A673 (cell line): Measurements from ENCODE around the gene HSPG2. TPM values are rescaled to one million over a fixed set of nuclear protein-coding genes. Genes with fewer than 3 reads are reported as not detected.

ENCODE experiments used
- BruUV-seq: library from RNA; stranded (reverse); fragments of 400-500 nt; replicated peaks from 2 replicates; lab custom pipeline; 2021; lab: Mats Ljungman, UMichigan
- CTCF ChIA-PET: fragments of 300-600 bp; sonication (Branson Sonifier 250); formaldehyde crosslinking; loops from one replicate; lab custom pipeline; 2022; ENCODE audit warnings: antibody characterized with exemption; lab: Charles Lee
- POLR2A ChIA-PET: fragments of 300-600 bp; sonication (Branson Sonifier 250); formaldehyde crosslinking; loops from one replicate; lab custom pipeline; 2022; ENCODE audit warnings: antibody characterized with exemption; ENCODE audit not compliant: low non-redundant PET; lab: Charles Lee
- DNase-seq: peaks from one replicate; pipeline ENCODE4 v3.0.0-alpha.2; 2015; ENCODE audit warnings: low spot score
- H3K27ac ChIP-seq: fragments of 200-600 bp; sonication (generic); 2 replicates; pipeline ENCODE4 v1.5.1; 2016; ENCODE audit warnings: mixed run types, low read depth, mild to moderate bottlenecking, mixed read lengths, antibody characterized with exemption, low read length; ENCODE audit not compliant: poor library complexity, severe bottlenecking
- H3K27me3 ChIP-seq: fragments of 200-600 bp; sonication (generic); replicated peaks from 2 replicates; pipeline ENCODE4 v1.6.1; 2017; ENCODE audit warnings: mixed run types, low read depth, mild to moderate bottlenecking, mixed read lengths, antibody characterized with exemption, low read length; ENCODE audit not compliant: insufficient read depth, poor library complexity
- H3K36me3 ChIP-seq: fragments of 200-600 bp; sonication (generic); 2 replicates; pipeline ENCODE4 v1.6.1; 2016; ENCODE audit warnings: mixed run types, mild to moderate bottlenecking, mixed read lengths, antibody characterized with exemption, low read length; ENCODE audit not compliant: insufficient read depth, poor library complexity, severe bottlenecking
- H3K4me1 ChIP-seq: fragments of 200-600 bp; sonication (generic); 2 replicates; pipeline ENCODE4 v1.6.1; 2017; ENCODE audit warnings: mixed run types, mild to moderate bottlenecking, mixed read lengths, antibody characterized with exemption, low read length; ENCODE audit not compliant: insufficient read depth, poor library complexity, severe bottlenecking
- H3K4me3 ChIP-seq: fragments of 200-600 bp; sonication (generic); 2 replicates; pipeline ENCODE4 v1.5.1; 2016; ENCODE audit warnings: low read depth, mixed run types, mild to moderate bottlenecking, mixed read lengths, low read length; ENCODE audit not compliant: poor library complexity, severe bottlenecking
- H3K9me3 ChIP-seq: fragments of 200-600 bp; sonication (generic); 2 replicates; pipeline ENCODE4 v1.6.1; 2016; ENCODE audit warnings: mixed run types, low read depth, mild to moderate bottlenecking, mixed read lengths, antibody characterized with exemption, low read length; ENCODE audit not compliant: poor library complexity, severe bottlenecking
- EZH2 ChIP-seq: fragments of 200-600 bp; sonication (generic); IDR thresholded peaks from 2 replicates; pipeline ENCODE4 v1.6.1; 2017; ENCODE audit warnings: borderline replicate concordance, low read depth, mild to moderate bottlenecking, mixed read lengths, antibody characterized with exemption, low read length; ENCODE audit not compliant: poor library complexity, severe bottlenecking
- intact Hi-C: fragments of 100-400 bp; cut with micrococcal nuclease; formaldehyde crosslinking; loops from one replicate; pipeline ENCODE4 v1.10.0; 2022; ENCODE audit not compliant: unreplicated experiment
- total RNA-seq: library from RNA; stranded (reverse); gene quantifications from 2 replicates; pipeline ENCODE4 v1.2.3, GENCODE V29; 2021
- TF ChIP-seq, protein P1 (sequence below): fragments of 300-800, 200-600 bp; sonication (generic); conservative IDR thresholded peaks from 2 replicates; pipeline ENCODE4 v1.5.1; 2017; ENCODE audit warnings: low read depth, mild to moderate bottlenecking, antibody characterized with exemption, low read length, moderate library complexity, mixed read lengths

The HSPG2 gene
- total RNA-seq, 1 experiment from 2014 or later = 10.4 TPM

DNA sequence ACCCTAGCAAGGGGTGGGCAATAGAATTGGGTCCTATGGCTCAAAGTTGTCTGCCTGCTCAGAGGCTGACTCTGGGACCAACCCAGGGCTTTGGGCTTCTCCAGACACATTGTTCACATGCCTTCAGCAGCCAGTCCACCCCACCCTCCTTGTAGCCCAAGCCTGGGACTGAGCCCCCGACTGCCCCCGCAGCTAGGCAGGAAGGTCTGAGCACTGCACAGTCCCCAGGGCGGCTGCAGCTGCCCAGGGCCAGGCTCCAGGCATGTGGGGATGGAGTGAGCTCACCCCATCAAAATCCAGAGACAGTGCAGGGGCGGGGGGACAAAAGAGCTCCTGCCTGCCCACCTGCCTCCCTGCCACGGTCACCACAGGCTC is 35.6 kb downstream of the HSPG2 start:
- intact Hi-C loops = no loop called here
- CTCF ChIA-PET = no interaction called here
- Histone ChIP-seq H3K4me1 (no peaks in the 10 kb centered on the region), H3K9me3 (no peaks in the 10 kb centered on the region), H3K27me3 (no peaks in the 10 kb centered on the region), H3K4me3 (no peak overlapping the region), H3K36me3 (no peaks in the 10 kb centered on the region), H3K27ac (no peak overlapping the region)
- no peak for TF ChIP-seq EZH2
- TF ChIP-seq, protein P1, sequence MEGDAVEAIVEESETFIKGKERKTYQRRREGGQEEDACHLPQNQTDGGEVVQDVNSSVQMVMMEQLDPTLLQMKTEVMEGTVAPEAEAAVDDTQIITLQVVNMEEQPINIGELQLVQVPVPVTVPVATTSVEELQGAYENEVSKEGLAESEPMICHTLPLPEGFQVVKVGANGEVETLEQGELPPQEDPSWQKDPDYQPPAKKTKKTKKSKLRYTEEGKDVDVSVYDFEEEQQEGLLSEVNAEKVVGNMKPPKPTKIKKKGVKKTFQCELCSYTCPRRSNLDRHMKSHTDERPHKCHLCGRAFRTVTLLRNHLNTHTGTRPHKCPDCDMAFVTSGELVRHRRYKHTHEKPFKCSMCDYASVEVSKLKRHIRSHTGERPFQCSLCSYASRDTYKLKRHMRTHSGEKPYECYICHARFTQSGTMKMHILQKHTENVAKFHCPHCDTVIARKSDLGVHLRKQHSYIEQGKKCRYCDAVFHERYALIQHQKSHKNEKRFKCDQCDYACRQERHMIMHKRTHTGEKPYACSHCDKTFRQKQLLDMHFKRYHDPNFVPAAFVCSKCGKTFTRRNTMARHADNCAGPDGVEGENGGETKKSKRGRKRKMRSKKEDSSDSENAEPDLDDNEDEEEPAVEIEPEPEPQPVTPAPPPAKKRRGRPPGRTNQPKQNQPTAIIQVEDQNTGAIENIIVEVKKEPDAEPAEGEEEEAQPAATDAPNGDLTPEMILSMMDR = no peak
- no peak for DNase-seq
- POLR2A ChIA-PET = no interaction called here
- BruUV-seq = no TSS peak

DNA sequence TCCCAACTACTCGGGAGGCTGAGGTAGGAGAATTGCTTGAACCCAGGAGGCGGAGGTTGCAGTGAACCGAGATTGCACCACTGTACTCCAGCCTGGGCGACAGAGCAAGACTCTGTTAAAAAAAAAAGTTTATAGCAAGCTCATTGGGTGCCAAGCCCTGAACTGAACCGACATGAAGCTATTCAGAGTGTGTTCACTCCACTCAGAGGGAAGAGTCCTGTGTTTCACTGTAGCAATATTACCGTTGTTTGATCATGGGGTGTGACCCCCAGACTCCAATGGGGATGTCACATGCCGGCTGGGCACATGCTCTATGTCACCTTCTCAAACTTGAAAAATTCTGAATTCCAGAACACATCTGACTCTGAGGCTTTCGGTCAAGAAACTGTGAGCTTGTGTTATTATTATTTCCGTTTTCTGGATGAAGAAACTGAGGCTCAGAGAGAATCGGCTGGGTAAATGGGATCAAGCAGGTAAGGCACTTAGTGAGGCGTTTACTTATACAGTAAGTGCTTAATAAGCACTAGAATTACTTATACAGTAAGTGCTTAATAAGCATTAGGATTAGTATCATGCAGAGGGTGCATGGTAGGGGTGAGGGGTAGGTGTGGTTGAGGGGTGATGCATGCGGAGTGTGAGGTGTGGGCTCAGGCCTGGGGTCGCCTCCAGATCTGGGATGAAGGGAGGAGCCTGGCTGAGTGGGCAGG is 36.2 kb downstream of the HSPG2 start:
- Histone ChIP-seq H3K27me3 (no peaks in the 10 kb centered on the region), H3K4me3 (no peak overlapping the region), H3K4me1 (no peaks in the 10 kb centered on the region), H3K27ac (no peak overlapping the region), H3K36me3 (no peaks in the 10 kb centered on the region), H3K9me3 (no peaks in the 10 kb centered on the region)
- DNase-seq = no peak
- POLR2A ChIA-PET = no interaction called here
- intact Hi-C loops = no loop called here
- CTCF ChIA-PET = interaction anchor here (0.5 kb wide), 1 partner anchor 347 kb away, joined by 7 read pairs; no protein-coding TSS in a partner anchor
- BruUV-seq = no TSS peak
- TF ChIP-seq EZH2 = no peak
- TF ChIP-seq, protein P1 = no peak

DNA sequence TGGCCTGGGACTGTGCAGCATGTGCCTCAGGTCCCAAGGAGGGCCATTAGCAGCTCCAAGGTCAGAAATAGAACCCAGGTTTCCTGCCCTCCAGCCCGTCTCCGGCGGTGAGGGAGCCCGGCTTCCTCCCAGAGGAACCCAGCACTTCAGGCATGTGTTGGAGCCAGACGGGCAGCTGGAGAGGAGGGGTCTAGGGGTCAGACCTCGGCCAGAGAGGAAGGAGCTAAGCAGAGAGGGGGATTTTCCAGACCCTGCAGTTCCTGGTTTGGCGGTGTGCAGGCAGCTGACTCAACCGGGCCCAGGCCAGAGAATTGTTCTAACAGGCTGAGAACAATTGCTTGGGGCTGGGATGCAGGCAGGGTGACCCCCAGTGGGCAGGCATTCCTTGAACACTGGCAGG is 37.1 kb downstream of the HSPG2 start:
- Histone ChIP-seq H3K36me3 (no peaks in the 10 kb centered on the region), H3K9me3 (no peaks in the 10 kb centered on the region), H3K4me1 (no peaks in the 10 kb centered on the region), H3K4me3 (no peak overlapping the region), H3K27me3 (no peaks in the 10 kb centered on the region), H3K27ac (no peak overlapping the region)
- POLR2A ChIA-PET = no interaction called here
- CTCF ChIA-PET = no interaction called here
- intact Hi-C loops = no loop called here
- BruUV-seq = no TSS peak
- DNase-seq = no peak
- no peak for TF ChIP-seq EZH2
- TF ChIP-seq, protein P1 = no peak
